IMR-90 (cell line): ENCODE measurements around the gene SEZ6L. TPM values are rescaled to one million over a fixed set of nuclear protein-coding genes. Genes with fewer than 3 reads are reported as not detected.

ENCODE experiments used
- ATAC-seq: fragments of 200-7000 bp; cut with Tn5 transposase; 2 replicates; pipeline ENCODE4 v1.9.1; 2020; ENCODE audit warnings: low read depth, mild to moderate bottlenecking, moderate library complexity
- BruUV-seq: library from RNA; stranded (reverse); fragments of 400-500 nt; replicated peaks from 2 replicates; lab custom pipeline; 2021; lab: Mats Ljungman, UMichigan
- CTCF ChIA-PET: fragments of 300-600 bp; formaldehyde crosslinking; extraction: SDS; loops from one replicate; lab custom pipeline; 2021; ENCODE audit warnings: antibody characterized with exemption; lab: Yijun Ruan, JAX
- POLR2A ChIA-PET: fragments of 300-600 bp; sonication (Branson Sonifier 250); formaldehyde crosslinking; loops from one replicate; lab custom pipeline; 2022; ENCODE audit warnings: antibody characterized with exemption; ENCODE audit not compliant: unreplicated experiment; lab: Charles Lee
- DNase-seq: peaks from one replicate; pipeline ENCODE4 v3.0.0; 2013
- H2AFZ ChIP-seq: replicated peaks from 2 replicates; pipeline ENCODE3; 2013; ENCODE audit warnings: low read length, mild to moderate bottlenecking; ENCODE audit not compliant: poor library complexity
- H2AK5ac ChIP-seq: 2 replicates; pipeline ENCODE4 v1.6.1; 2013; ENCODE audit warnings: low read depth, low read length, inconsistent platforms
- H2AK9ac ChIP-seq: replicated peaks from 2 replicates; pipeline ENCODE3; 2013; ENCODE audit warnings: mild to moderate bottlenecking, low read depth, low read length, moderate library complexity; ENCODE audit not compliant: poor library complexity
- H2BK120ac ChIP-seq: 2 replicates; pipeline ENCODE4 v1.6.1; 2013; ENCODE audit warnings: low read depth, low read length, inconsistent platforms
- H2BK15ac ChIP-seq: 3 replicates; pipeline ENCODE4 v1.6.1; 2013; ENCODE audit warnings: low read depth, low read length, inconsistent platforms
- H2BK20ac ChIP-seq: 2 replicates; pipeline ENCODE4 v1.6.1; 2013; ENCODE audit warnings: low read depth, mild to moderate bottlenecking, inconsistent platforms, low read length, moderate library complexity
- H2BK5ac ChIP-seq: 2 replicates; pipeline ENCODE4 v1.6.1; 2013; ENCODE audit warnings: mild to moderate bottlenecking, low read depth, low read length, inconsistent platforms; ENCODE audit not compliant: poor library complexity, severe bottlenecking
- H3K14ac ChIP-seq: replicated peaks from 2 replicates; pipeline ENCODE4 v1.6.1; 2013; ENCODE audit warnings: low read depth, low read length, inconsistent platforms
- H3K18ac ChIP-seq: 2 replicates; pipeline ENCODE4 v1.6.1; 2013; ENCODE audit warnings: low read depth, low read length, control low read depth
- H3K23ac ChIP-seq: 2 replicates; pipeline ENCODE4 v1.6.1; 2013; ENCODE audit warnings: low read depth, low read length, inconsistent platforms
- H3K27ac ChIP-seq: 2 replicates; pipeline ENCODE4 v1.5.1; 2013; ENCODE audit warnings: mild to moderate bottlenecking, control low read depth, low read length; ENCODE audit not compliant: insufficient read depth
- H3K27me3 ChIP-seq: 2 replicates; pipeline ENCODE4 v1.6.1; 2013; ENCODE audit warnings: low read length; ENCODE audit not compliant: control insufficient read depth, insufficient read depth
- H3K36me3 ChIP-seq: 2 replicates; pipeline ENCODE4 v1.6.1; 2013; ENCODE audit warnings: low read length, mixed read lengths; ENCODE audit not compliant: control insufficient read depth, insufficient read depth
- H3K4ac ChIP-seq: 2 replicates; pipeline ENCODE4 v1.6.1; 2013; ENCODE audit warnings: low read depth, low read length, inconsistent platforms
- H3K4me1 ChIP-seq: 2 replicates; pipeline ENCODE4 v1.6.1; 2013; ENCODE audit warnings: low read length, mixed read lengths; ENCODE audit not compliant: control insufficient read depth, insufficient read depth
- H3K4me2 ChIP-seq: 2 replicates; pipeline ENCODE4 v1.6.1; 2013; ENCODE audit warnings: low read depth, mild to moderate bottlenecking, control low read depth, low read length, moderate library complexity
- H3K4me3 ChIP-seq: 2 replicates; pipeline ENCODE4 v1.5.1; 2013; ENCODE audit warnings: low read depth, mild to moderate bottlenecking, control low read depth, low read length, moderate library complexity; ENCODE audit not compliant: insufficient read depth
- H3K56ac ChIP-seq: 2 replicates; pipeline ENCODE4 v1.6.1; 2013; ENCODE audit warnings: low read length, inconsistent platforms; ENCODE audit not compliant: insufficient read depth; ENCODE audit errors: extremely low read depth
- H3K79me1 ChIP-seq, 2 experiments: 2 replicates each; pipeline ENCODE4 v1.6.1; 2013; ENCODE audit warnings: low read length in 2 of 2, inconsistent platforms in 1 of 2, low read depth in 1 of 2
- H3K9ac ChIP-seq: 2 replicates; pipeline ENCODE4 v1.6.1; 2013; ENCODE audit warnings: low read depth, low read length, control low read depth
- H3K9me1 ChIP-seq: 2 replicates; pipeline ENCODE4 v1.6.1; 2013; ENCODE audit warnings: low read length, inconsistent platforms; ENCODE audit not compliant: insufficient read depth
- H3K9me3 ChIP-seq: 2 replicates; pipeline ENCODE4 v1.6.1; 2013; ENCODE audit warnings: low read length; ENCODE audit not compliant: control insufficient read depth, insufficient read depth
- H4K20me1 ChIP-seq: 2 replicates; pipeline ENCODE4 v1.6.1; 2013; ENCODE audit warnings: low read length, inconsistent platforms; ENCODE audit not compliant: insufficient read depth
- H4K5ac ChIP-seq: 2 replicates; pipeline ENCODE4 v1.6.1; 2013; ENCODE audit warnings: mild to moderate bottlenecking, low read depth, low read length, control low read depth
- H4K8ac ChIP-seq, 2 experiments: 2 replicates each; pipeline ENCODE4 v1.6.1; 2013; ENCODE audit warnings: low read depth in 2 of 2, low read length in 2 of 2, control low read depth in 1 of 2, inconsistent platforms in 1 of 2
- H4K91ac ChIP-seq: 2 replicates; pipeline ENCODE4 v1.6.1; 2013; ENCODE audit warnings: low read depth, low read length, inconsistent platforms; ENCODE audit not compliant: insufficient read depth
- CEBPB ChIP-seq: IDR thresholded peaks from 2 replicates; pipeline ENCODE4 v1.6.1; 2012; ENCODE audit warnings: low read depth, low read length, improper control_type of control experiment
- NFE2L2 ChIP-seq: fragments of 150-350 bp; IDR thresholded peaks from 2 replicates; pipeline ENCODE4 v1.6.1; 2016; ENCODE audit warnings: low read depth, mild to moderate bottlenecking, low read length
- SMC3 ChIP-seq: fragments of 150-350 bp; IDR thresholded peaks from 2 replicates; pipeline ENCODE4 v1.6.1; 2016; ENCODE audit warnings: low read depth, mild to moderate bottlenecking, antibody characterized with exemption, low read length, moderate library complexity
- whole genome bisulfite sequencing, 2 experiments: methylation state at CpG; one replicate each; pipeline versions ENCODE4 v1.1.5 to v1.1.7; 2013; ENCODE audit warnings: missing lambda C conversion rate in 2 of 2; ENCODE audit not compliant: insufficient read length in 1 of 2; ENCODE audit errors: extremely low coverage in 2 of 2; 5-methylcytosine and 5-hydroxymethylcytosine counted together
- dilution Hi-C: fragments of 300-500 bp; cut with HindIII; formaldehyde crosslinking; loops from one replicate; pipeline ENCODE4 v1.14.3; 2018; ENCODE audit warnings: low sequenced_read_pairs; ENCODE audit not compliant: unreplicated experiment
- in situ Hi-C: fragments of 300-500 bp; cut with MboI; formaldehyde crosslinking; loops from 3 replicates; pipeline ENCODE4 v1.14.3; 2019; ENCODE audit warnings: low sequenced_read_pairs, inconsistent platforms, mixed read lengths
- intact Hi-C: fragments of 100-400 bp; cut with micrococcal nuclease; formaldehyde crosslinking; loops from 2 replicates; pipeline ENCODE4 v1.10.0; 2022
- polyA plus RNA-seq, 3 experiments: library from polyadenylated mRNA; depleted of rRNA; stranded (reverse); fragments of >200 nt; gene quantifications; 2 replicates each; pipeline ENCODE4 v1.2.3, GENCODE V29; 2012; ENCODE audit warnings: low replicate concordance in 1 of 3
- total RNA-seq: library from RNA; depleted of rRNA; stranded (reverse); fragments of >200 nt; gene quantifications from 2 replicates; pipeline ENCODE4 v1.2.3, GENCODE V29; 2012

The SEZ6L gene
- total and polyA plus RNA-seq, 2 of the 4 experiments (the other 2 are of a cell fraction), result not detected

DNA sequence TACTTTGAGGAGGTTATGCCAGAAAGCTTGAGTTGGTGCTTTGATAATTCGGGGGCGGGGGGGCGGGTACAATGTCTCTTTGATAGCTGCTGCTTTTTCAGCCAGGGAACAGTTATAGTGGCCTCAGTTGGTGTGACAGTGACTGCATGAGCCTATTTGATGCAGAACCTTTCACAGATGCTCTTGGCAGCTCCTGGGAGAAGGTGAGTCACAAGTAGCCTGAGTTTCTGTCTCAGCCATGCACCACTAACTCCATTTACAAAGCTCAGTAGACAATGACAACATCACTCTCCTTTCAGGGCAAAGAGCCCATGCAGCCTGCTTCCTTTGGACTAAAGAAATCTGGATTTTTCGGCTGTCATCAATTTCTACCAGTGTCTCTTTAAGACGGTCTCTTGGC lies 42.1 kb upstream of the SEZ6L start:
- peaks cover 14% of the 10 kb centered on the region; the same call in 1 of the 2 replicates for H3K9me3 ChIP-seq
- H3K4me2 ChIP-seq, result no peak overlapping the region
- H4K5ac ChIP-seq, result no peak overlapping the region
- in situ Hi-C loops (no loop called here), dilution Hi-C loops (no loop called here), intact Hi-C loops (no loop called here)
- H2BK20ac ChIP-seq, result no peak overlapping the region
- no peak overlapping the region for H2AK5ac ChIP-seq
- no peaks in the 10 kb centered on the region for H3K36me3 ChIP-seq
- no peaks in the 10 kb centered on the region for H3K4me1 ChIP-seq
- no peak overlapping the region for H3K56ac ChIP-seq
- H2AFZ ChIP-seq, result no peak overlapping the region
- DNase-seq (no peak), ATAC-seq (no peak)
- H4K20me1 ChIP-seq, result no peaks in the 10 kb centered on the region
- no peak overlapping the region for H2BK120ac ChIP-seq
- no peak overlapping the region for H3K9ac ChIP-seq
- no peak overlapping the region for H3K27ac ChIP-seq
- TF ChIP-seq CEBPB (no peak), NFE2L2 (no peak), SMC3 (no peak)
- no peak overlapping the region for H4K91ac ChIP-seq
- no peak overlapping the region for H4K8ac ChIP-seq
- H2BK5ac ChIP-seq, result no peak overlapping the region
- no CpG with 5 or more reads among the region's 5 CpGs for WGBS, 2 experiments
- no peak overlapping the region for H3K14ac ChIP-seq
- no TSS peak for BruUV-seq
- H3K9me1 ChIP-seq, result no peaks in the 10 kb centered on the region
- H3K27me3 ChIP-seq, result no peaks in the 10 kb centered on the region
- no peak overlapping the region for H2AK9ac ChIP-seq
- no peak overlapping the region for H3K23ac ChIP-seq
- POLR2A ChIA-PET, result no interaction called here
- H2BK15ac ChIP-seq, result no peak overlapping the region
- H3K79me1 ChIP-seq, result no peaks in the 10 kb centered on the region
- no peak overlapping the region for H3K4me3 ChIP-seq
- no peak overlapping the region for H3K18ac ChIP-seq
- no peak overlapping the region for H3K4ac ChIP-seq
- CTCF ChIA-PET, result no interaction called here
